HG03520 (cell line): ENCODE results near the gene ALDH1B1.

Experiments
- ATAC-seq: cut with Tn5 transposase; IDR thresholded peaks from one replicate; pipeline ENCODE4 v1.9.1; 2021; ENCODE audit warnings: mild to moderate bottlenecking, moderate library complexity; ENCODE audit not compliant: unreplicated experiment

ALDH1B1 gene

GRCh38 chr9:38437193-38437823, 44.8 kb downstream of the ALDH1B1 start:
- no peak for ATAC-seq

DNA sequence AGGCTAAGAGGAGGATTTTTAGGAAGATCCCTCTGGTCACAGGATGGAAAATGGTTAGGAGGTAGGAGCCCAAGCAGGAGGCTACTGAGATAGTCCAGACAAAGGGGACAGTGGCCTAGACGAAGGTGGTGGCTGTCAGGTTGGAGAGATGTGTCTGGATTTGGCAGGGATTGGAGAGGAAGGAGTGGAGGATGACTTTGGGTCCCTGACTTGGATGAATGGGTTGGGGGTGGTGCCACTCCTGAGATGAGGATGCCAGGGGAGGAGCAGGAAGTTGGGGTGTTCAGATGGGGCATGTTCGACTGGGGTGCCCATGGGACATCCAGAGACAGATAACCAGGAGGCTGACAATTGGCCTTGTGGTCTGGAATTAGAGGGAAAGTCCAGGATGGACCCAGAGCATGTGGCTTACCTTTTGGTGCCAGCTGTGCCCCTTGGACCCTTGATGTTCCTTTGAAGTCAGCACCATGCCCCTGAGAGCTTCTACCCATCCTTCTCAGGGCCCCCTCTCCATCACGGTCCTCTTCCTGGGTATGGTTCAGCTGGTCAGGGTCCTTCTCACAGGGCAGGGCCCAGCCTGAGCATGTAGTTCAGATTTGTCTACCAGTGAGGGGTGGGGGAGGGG, 46.9 kb downstream of the ALDH1B1 start:
- no peak for ATAC-seq

DNA sequence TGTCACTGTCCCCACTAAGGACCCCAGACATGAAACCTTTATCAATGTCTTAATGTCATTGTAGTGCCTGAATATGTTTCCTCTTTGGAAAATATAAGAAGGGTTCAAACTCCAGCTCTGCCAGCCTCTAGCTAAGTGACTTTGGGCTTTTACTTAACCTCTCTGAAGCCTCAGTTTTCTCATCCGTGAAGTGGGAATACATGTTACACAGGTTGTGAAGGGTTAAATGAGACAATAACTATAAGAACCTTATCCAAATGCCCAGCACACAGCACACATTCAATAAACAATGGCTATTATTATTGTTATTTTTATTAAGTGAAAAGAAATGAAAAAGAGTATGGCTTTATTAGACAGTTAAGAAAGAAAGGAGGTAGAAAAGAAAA, 47.4 kb downstream of the ALDH1B1 start:
- ATAC-seq: no peak

DNA sequence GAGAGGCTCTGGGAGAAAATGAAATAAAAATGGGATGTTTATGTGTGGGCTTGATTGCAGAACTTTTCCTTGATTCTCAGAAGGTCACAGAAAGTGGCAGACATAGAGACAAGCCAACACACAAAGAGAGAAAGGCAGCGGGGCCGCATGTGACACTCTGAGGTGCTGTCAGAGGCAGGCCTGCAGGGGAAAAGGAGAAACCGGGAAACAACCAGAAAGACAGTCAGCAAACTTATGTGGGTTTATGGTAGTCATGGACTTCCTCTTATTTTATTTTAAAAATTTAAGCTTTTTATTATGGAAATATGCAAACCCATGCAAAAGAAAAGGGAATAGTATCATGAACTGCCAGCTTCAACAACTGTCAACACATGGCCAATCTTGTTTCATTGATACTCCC, 48.0 kb downstream of the ALDH1B1 start:
- ATAC-seq: no peak

DNA sequence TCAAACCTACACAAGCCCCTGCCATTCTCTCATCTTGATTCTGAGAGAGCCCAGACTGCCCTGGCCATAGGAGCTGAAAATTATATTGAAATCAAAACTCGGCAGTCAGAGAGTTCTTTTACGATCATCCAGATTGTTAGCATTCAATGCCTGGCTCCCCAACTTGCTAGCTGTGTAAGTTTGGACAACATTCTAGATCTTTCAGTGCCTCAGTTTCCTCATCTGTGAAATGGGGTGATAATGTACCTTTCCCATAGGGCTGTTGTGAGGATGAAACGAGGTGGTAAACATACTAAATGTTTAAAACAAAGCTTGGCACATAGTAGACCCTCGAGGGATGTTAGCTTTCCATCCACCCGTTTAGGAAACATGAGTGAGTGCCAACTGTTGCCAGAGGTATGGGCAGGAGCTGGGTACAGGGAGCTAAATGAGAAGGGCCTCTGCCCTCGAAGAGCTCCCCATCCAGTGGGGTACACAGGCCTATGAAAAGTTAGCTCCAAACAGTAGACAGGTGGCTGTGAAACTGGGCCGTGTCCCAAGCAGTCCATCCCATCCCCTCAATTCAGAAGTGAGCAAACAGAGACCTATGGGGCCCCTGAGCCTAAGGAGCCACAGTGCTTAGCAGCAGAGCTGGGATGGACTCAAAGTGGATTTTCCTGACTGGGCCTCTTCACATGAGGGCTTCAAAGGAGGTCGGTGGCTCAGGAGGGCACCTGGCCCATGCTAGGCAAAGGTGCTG, 49.0 kb downstream of the ALDH1B1 start:
- ATAC-seq: no peak

GRCh38 chr9:38442473-38443096, 50.1 kb downstream of the ALDH1B1 start:
- ATAC-seq: no peak

DNA sequence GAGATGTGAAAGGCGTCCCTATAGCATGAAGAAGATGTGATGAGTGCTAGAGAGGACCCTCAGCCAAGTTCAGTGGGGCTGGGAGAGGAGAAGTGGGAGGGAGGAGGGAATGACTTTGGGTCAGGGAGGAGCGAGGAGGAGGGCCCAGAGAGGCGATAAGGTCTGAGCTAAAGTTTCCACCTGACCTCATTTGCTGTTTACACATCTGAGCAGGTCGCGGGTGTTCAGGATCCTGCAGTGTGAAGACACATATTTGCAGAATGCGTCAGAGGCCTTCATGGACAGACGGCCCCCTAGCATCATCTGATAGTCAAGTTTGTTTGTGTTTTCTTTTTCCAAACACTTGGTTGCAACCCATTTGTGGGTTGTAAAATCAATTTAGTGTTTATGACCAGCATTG, 50.7 kb downstream of the ALDH1B1 start:
- ATAC-seq: no peak

DNA sequence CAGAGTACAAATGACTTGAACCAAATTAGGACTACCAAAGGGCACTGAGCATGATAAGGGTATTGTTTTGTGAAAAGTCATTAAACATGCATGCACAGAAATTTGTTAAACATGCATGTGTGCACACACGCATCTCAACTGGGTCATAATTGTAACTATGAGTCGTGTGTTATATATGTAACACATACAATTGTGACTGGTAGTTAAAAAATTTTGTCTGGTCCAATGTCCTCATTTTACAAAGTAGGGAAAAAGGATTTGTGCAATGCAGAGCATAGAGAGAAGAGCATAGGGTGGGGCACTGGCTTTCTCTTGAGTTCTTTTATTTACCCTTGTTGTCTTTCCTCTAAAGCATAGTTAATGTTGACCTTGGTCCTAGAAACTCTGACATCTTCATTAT, 51.1 kb downstream of the ALDH1B1 start:
- no peak for ATAC-seq

DNA sequence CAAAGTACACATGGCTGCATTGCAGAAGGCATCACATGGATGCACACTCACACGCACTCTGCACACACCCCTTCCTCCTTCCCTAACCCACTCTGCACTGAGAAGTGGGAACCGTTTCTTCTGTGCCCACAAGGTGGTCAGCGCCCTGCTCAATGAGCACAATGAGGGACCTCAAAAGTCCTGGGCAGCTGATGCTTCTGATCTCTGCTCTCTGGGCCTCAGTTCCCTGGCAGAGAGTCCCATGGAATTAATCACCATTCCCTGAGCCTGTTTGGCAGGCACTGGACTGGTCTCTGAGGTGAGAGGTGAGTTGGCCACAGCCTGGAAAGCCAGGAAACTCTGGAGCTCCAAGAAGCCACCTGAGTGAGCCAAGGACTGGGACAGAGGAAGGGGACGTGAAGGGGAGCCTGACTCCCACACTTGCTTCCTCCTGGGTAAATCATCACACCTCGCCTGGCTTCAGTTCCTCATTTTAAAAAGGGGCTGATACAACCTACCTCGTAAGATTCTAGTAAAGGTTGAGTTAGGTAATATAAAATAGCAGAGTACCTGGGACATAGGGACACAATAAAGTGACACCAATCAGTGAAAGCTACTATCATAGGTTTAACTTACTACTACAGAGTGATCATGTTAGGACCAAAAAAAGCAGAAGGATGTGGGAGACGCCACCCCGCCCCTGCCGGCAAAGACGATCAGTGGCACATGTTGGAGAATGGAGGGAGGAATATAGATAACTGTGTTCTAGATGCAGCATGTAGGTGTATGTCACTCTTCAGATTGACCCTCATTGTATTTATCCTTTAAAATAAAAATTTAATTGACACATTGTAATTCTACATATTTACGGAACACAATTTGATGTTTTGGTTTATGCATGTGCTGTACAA, 52.9 kb downstream of the ALDH1B1 start:
- peak; percentile 76 for ATAC-seq

GRCh38 chr9:38447703-38448102, 55.2 kb downstream of the ALDH1B1 start:
- ATAC-seq: no peak
